ENCODE data around the gene PDE4D. TPM values are rescaled to one million over a fixed set of nuclear protein-coding genes. Genes with fewer than 3 reads are reported as not detected.

The PDE4D gene
- total RNA-seq, 2 experiments from 2014 or later: 75.5 to 80.7 TPM

GRCh38 chr5:59185757-59186385 lies 707.7 kb downstream of the PDE4D start:
- ChIA-PET POLR2A (interaction anchor here (1.3 kb wide), 1 partner anchor 296 kb away, joined by 3 read pairs; no protein-coding TSS in a partner anchor), CTCF (interaction anchor here (1.0 to 9.9 kb wide), 6 partner anchors 12 to 300 kb away, joined by 3 to 129 read pairs (median 24); no protein-coding TSS in a partner anchor)
- H3K4me3 Mint-ChIP-seq: no peak overlapping the region
- DNase-seq (no peak), ATAC-seq (no peak)
- intact Hi-C loops (cut with micrococcal nuclease): loop anchor here (5.0 kb wide), 1 partner anchor 181 kb away; no protein-coding TSS in a partner anchor
- H3K27ac Mint-ChIP-seq: no peak overlapping the region
- TF ChIP-seq CTCF (IDR thresholded peaks at IDR 0.05): no peak
- no peaks in the 10 kb centered on the region for H3K36me3 Mint-ChIP-seq (ENCODE audit: low read depth)
- H3K9me3 Mint-ChIP-seq: no peaks in the 10 kb centered on the region
- H3K4me1 Mint-ChIP-seq (ENCODE audit: low read depth): peaks cover 3% of the 10 kb centered on the region
- H3K27me3 Mint-ChIP-seq: peaks cover 10% of the 10 kb centered on the region

GRCh38 chr5:59184769-59185168 lies 708.8 kb downstream of the PDE4D start:
- Mint-ChIP-seq H3K27ac (no peak overlapping the region), H3K27me3 (peaks cover 8% of the 10 kb centered on the region), H3K4me1 (ENCODE audit: low read depth) (peaks cover 3% of the 10 kb centered on the region), H3K9me3 (no peaks in the 10 kb centered on the region), H3K4me3 (no peak overlapping the region), H3K36me3 (ENCODE audit: low read depth) (no peaks in the 10 kb centered on the region)
- DNase-seq (no peak), ATAC-seq (no peak)
- POLR2A ChIA-PET: interaction anchor here (1.3 kb wide), 1 partner anchor 295 kb away, joined by 3 read pairs; no protein-coding TSS in a partner anchor
- intact Hi-C loops (cut with micrococcal nuclease): loop anchor here (5.0 kb wide), 1 partner anchor 183 kb away; no protein-coding TSS in a partner anchor
- CTCF ChIA-PET: interaction anchor here (0.6 to 9.9 kb wide), 5 partner anchors 10 to 299 kb away, joined by 3 to 129 read pairs (median 30); no protein-coding TSS in a partner anchor
- TF ChIP-seq CTCF (IDR thresholded peaks at IDR 0.05): no peak

- H3K27ac Mint-ChIP-seq: no peak overlapping the region
- no peaks in the 10 kb centered on the region for H3K36me3 Mint-ChIP-seq (ENCODE audit: low read depth)
- H3K9me3 Mint-ChIP-seq: no peaks in the 10 kb centered on the region
- ChIA-PET POLR2A (interaction anchor here (0.7 kb wide), 1 partner anchor 198 kb away, joined by 3 read pairs; no protein-coding TSS in a partner anchor), CTCF (interaction anchor here (0.7 to 9.9 kb wide), 6 partner anchors 8 to 296 kb away, joined by 3 to 129 read pairs (median 6); no protein-coding TSS in a partner anchor)
- no peak overlapping the region for H3K4me3 Mint-ChIP-seq
- H3K4me1 Mint-ChIP-seq (ENCODE audit: low read depth): peaks cover 5% of the 10 kb centered on the region
- no peak for ATAC-seq
- no peak for DNase-seq
- no peak for TF ChIP-seq CTCF (IDR thresholded peaks at IDR 0.05)
- intact Hi-C loops (cut with micrococcal nuclease): no loop called here
- H3K27me3 Mint-ChIP-seq: peaks cover 3% of the 10 kb centered on the region
Observed at GRCh38 chr5:59182760-59183159, 710.8 kb downstream of the PDE4D start.

- POLR2A ChIA-PET: interaction anchor here (1.2 to 1.6 kb wide), 2 partner anchors 146 to 293 kb away, joined by 4 to 5 read pairs; no protein-coding TSS in a partner anchor
- Mint-ChIP-seq H3K4me3 (no peak overlapping the region), H3K9me3 (no peaks in the 10 kb centered on the region), H3K27me3 (peaks cover 3% of the 10 kb centered on the region), H3K36me3 (ENCODE audit: low read depth) (no peaks in the 10 kb centered on the region), H3K4me1 (ENCODE audit: low read depth) (peaks cover 6% of the 10 kb centered on the region), H3K27ac (no peak overlapping the region)
- CTCF ChIA-PET: interaction anchor here (0.6 to 9.7 kb wide), 8 partner anchors 8 to 294 kb away, joined by 3 to 52 read pairs (median 6); no protein-coding TSS in a partner anchor
- DNase-seq (no peak), ATAC-seq (no peak)
- intact Hi-C loops (cut with micrococcal nuclease): no loop called here
- TF ChIP-seq CTCF (IDR thresholded peaks at IDR 0.05): no peak
Observed at GRCh38 chr5:59180515-59180914, 713.0 kb downstream of the PDE4D start.

- Mint-ChIP-seq H3K27me3 (peaks cover 2% of the 10 kb centered on the region), H3K27ac (no peak overlapping the region), H3K4me1 (ENCODE audit: low read depth) (peaks cover 6% of the 10 kb centered on the region), H3K4me3 (no peak overlapping the region), H3K36me3 (ENCODE audit: low read depth) (no peaks in the 10 kb centered on the region), H3K9me3 (no peaks in the 10 kb centered on the region)
- DNase-seq: no peak
- ChIA-PET POLR2A (no interaction called here), CTCF (interaction anchor here (0.6 to 9.7 kb wide), 9 partner anchors 9 to 293 kb away, joined by 3 to 52 read pairs (median 3); no protein-coding TSS in a partner anchor)
- no peak for ATAC-seq
- no peak for TF ChIP-seq CTCF (IDR thresholded peaks at IDR 0.05)
- intact Hi-C loops (cut with micrococcal nuclease): no loop called here
Observed at GRCh38 chr5:59179704-59180103, 713.8 kb downstream of the PDE4D start.
